Dermis microvascular lymphatic vessel endothelial cell (primary cell): ENCODE measurements around the gene BAD. TPM values are rescaled to one million over a fixed set of nuclear protein-coding genes. Genes with fewer than 3 reads are reported as not detected.

ENCODE experiments used
- DNase-seq, 2 donors: peaks; one replicate each; pipeline versions ENCODE4 v3.0.0 to v3.0.0-alpha.2; 2010; ENCODE audit warnings: low read depth in 2 of 2
- total RNA-seq: library from RNA; depleted of rRNA; stranded (reverse); fragments of >200 nt; gene quantifications from 2 replicates; pipeline ENCODE4 v1.2.1, GENCODE V29; 2014

The BAD gene
- total RNA-seq, 1 donor from 2014 or later, result 65.7 TPM

DNA sequence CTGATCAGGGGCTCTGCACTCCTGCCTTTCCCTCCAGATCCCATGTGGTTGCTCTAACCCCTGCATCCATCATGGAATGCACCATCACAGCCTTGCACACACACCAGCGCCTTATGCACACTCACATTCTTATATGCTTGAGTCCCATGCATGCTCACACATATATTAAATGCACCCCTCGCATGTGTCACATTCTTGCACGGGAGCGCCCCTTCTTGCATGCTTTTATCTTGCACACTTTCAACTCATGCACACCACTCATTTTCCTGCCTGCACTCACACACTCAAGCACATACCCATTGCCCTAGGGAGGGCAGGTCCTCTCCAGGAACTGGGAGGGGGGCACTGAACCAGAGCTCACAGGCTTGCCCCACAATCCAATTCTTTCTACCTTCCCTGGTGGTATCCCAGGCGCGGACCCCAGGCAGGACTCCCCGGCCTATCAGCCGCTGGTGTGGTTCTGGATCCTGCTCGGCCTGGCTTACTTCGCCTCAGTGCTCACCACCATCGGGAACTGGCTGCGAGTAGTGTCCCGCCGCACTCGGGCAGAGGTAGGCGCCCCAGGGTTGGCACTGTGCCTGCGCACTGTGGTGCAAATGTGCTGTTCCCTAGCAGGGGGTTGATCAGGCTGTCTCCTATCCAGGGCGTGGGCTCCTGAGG, 13.4 kb upstream of the BAD start:
- no peak for DNase-seq

DNA sequence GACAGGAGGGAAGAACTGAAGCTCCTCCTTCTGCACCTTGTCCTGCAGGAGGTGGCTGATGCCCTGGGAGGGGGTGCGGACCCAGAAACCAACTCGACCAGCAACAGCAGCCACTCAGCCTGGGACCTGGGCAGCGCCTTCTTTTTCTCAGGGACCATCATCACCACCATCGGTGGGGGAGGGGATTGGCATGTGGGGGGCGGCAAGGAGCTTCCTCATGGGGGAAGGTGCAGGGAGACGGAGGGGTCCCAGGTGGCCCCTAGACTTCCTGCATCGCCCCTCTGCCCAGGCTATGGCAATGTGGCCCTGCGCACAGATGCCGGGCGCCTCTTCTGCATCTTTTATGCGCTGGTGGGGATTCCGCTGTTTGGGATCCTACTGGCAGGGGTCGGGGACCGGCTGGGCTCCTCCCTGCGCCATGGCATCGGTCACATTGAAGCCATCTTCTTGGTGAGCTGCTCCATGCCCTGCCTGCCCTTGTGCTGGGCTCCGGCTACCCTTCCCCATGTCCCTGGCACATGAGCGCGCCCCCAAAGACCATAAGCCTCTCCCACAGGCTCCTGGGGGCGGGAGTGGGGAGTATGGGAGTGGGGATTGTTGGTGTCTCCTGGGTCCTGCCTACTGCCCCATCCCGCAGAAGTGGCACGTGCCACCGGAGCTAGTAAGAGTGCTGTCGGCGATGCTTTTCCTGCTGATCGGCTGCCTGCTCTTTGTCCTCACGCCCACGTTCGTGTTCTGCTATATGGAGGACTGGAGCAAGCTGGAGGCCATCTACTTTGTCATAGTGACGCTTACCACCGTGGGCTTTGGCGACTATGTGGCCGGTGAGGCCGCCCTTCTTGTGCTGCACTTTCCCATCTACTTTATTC, 12.6 kb upstream of the BAD start:
- no peak for DNase-seq

DNA sequence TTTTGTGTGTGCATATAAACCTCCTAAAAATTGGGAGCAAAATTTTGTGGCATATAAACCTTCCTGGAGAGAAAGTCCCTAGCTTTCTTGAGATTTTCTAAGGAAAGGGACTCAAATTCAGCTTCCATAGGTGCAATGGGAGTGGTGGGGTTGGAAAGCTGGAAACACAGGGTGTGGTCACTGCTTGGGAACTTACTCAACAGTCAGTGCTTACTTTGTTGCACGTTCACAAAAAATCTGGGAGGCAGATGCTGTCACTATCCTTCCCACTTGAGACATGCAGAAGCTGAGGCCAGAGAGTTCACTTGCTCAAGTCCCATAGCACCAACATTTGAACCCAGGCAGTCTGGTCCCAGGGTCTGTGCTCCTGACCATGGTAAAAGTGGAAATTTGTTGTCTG, 11.8 kb upstream of the BAD start:
- DNase-seq, result no peak

DNA sequence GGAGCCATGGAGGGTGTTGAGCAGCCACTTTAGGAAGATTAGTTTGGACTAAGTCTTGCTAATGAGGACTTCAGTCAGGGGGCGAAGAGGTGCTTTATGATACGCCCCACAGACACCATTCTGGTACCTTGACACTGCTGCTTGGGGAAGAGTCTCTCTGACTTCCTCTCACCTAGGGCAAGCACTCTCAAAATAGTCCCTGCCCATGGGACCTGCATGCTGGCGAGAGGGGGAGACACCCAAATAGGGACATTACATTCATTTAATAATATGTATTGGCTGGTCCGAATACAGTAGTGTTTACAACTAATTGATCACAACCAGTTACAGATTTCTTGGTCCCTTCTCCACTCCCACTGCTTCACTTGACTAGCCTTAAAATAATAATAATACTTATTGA, 11.3 kb upstream of the BAD start:
- no peak for DNase-seq

DNA sequence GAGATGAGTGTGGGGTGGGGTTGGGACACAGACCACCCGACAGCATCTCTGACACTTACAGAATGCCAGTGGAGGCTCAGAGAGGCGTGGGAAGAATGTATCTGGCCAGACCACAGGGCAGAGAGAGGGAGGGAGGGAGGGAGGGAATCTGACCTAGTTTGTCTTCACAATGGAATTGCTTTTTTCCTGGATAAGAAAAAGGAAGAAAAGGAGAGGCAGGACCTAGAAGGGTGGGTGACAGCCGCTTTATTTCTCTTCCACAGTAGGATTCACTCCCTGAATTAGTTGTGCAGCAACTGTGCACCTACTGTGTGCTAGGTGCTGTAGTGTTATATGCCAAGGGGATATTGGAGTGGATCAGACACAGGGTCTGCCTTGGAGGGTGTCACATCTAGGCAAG, 10.3 kb upstream of the BAD start:
- DNase-seq, result no peak

DNA sequence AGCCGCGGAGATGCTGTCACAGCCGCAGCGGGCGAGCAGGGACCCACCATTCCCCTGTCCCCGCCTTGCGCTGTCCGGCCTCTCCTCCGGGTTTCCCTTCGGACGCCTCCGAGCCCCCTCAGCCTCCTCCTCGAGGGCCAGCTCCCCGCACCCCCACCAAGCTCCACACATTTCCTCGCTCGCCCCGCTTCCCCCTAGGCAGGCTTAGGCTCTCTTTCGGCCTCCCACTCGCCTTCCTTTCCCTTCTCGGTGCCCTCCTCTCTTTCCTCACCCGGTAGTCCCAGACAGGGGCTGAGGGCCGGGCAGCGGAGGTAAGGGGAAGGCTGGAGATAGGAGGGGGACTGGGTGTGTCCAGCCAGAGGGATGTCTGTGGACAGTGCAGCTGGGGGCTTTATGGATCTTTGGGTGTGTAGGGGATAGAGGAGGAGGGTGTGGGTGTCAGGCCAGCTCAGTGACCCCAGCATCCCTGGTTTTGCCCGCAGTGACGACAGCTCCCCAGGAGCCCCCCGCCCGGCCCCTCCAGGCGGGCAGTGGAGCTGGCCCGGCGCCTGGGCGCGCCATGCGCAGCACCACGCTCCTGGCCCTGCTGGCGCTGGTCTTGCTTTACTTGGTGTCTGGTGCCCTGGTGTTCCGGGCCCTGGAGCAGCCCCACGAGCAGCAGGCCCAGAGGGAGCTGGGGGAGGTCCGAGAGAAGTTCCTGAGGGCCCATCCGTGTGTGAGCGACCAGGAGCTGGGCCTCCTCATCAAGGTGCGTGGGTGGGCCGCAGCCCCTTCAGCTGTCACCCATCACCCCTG, 8.2 kb upstream of the BAD start:
- no peak for DNase-seq

DNA sequence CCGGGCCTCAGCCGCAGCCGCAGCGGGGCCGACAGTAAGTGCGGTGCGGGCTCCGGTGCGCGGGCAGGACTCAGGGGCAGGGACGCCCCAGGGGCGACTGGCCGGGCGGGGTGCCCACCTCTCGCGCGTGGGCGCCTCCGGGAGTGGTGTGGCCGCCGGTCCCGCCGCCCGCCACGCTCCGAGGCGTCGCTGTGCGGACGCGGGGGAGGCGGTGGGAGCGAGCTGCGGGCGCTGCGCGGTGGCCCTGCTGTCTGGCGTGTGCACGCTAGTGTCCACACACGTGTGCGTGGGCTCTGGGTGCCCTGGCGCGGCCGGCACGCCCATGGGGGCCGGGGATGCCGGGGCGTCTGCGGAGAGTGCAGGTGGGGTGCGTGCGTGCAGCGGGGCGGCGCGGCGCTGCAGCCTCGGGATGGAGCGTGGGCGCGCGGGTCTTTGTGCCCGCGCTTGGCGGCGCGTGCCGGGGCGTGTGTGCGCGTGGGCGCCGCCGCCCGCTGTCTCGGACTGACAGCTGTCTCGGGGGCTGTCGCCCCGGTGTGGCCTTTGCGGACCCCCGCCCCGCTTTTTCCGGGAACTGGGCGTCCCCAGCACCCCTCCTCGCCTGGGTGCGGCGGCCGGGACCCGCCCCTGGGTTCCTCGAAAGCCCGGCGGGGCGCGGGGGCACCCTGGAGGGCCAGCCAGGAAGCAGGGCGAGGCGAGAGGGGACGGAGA, 7.4 kb upstream of the BAD start:
- DNase-seq, result no peak

DNA sequence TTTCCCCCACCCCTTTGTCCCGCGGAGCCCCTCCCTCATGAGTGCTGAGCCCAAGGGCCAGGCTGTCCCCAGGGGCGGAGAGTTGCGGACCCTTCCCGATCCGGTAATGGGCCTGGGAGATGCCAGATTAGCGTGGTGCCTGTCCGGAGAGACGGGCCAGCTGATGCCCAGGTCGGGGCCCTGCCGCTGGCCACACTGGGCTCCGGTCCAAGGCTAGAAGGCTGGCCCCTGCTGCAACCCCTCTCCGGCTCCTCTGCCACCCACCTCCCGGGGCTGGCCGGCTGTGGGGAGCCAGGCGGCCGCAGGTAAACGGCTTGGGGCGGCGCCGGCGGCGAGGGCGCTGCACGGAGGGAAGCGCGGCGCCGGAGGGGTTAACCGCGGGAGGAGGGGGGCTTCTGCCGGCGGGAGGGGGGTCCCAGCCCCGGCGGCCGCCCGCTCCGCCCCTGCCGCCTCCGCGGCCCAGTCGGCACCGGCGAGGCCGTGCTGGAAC, 6.8 kb upstream of the BAD start, which contains the start of gene KCNK4:
TSS of gene KCNK4 (plus strand) at position 41 of the 490 bp plus-strand sequence. CDS start 1,717 bp downstream, outside the sequence.
- no peak for DNase-seq

DNA sequence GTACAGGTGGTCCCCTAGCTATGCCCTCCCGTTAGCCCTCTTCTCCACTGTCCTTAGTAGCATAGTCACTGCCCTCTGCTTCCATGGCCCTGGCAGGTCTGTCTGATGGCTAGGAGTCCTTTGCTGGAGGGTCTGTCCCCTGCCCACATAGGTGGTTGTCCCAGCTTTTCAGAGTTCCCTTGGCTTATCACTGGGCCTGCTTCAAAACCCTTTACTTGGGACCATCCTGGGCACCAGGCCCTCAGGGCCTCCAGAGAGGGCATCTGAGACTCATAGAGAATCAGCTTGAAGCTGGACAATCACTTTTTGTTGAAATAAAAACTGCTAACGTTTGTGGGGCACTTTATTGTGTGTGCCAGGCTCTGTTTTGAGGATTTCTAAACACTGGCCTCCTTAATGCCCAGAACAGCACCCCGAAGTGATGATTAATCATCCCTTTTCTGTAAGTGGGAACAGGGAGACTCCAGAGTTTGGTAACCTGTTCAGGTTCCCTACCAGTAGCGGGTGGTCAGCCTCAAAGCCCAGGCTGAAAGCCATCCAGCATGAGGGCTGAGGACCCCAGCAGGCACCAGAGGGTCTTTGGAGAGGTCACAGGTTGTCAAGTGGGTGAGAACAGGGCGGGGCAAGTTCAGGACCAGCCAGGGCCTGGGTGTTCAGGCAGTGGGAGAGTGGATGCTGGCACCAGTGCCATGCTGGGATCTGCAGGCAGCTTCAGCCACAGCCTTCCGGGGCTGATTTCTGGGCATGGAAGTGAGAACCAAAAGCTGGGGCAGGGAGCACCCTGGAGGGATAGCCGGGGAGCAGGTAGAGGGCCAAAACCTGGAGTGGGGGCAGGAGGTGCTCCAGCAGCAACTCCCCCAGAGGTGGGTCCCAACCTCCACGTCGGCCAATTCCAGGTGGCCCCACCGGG, 6.1 kb upstream of the BAD start:
- DNase-seq, result no peak

DNA sequence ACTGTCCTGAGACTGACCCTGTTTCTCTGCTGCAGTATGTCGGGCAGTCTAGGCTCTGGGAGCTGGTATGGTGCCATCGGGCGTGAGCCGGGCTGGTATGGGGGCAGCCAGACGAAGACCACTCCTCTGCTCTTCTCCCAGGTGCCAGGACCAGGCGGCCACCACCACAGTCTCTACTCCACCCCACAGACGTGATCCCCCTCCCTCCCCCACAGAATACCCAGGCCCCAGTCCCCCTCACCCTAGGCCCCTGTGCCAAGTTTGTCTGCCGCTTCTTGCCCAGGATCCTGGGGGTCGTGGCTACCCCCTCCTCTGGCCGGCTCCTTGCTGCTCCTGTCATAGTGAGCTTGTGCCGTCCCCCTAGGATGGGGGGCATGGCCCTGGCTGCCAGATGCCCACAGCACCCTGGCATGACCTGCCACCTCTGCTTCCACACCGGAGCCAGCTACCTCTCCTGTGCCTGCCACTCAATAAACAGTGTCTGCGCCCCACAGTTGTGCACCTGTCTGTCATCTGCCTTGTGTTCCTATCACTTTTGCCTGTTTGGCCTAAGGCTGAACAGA, 4.6 kb upstream of the BAD start:
- DNase-seq, result no peak

DNA sequence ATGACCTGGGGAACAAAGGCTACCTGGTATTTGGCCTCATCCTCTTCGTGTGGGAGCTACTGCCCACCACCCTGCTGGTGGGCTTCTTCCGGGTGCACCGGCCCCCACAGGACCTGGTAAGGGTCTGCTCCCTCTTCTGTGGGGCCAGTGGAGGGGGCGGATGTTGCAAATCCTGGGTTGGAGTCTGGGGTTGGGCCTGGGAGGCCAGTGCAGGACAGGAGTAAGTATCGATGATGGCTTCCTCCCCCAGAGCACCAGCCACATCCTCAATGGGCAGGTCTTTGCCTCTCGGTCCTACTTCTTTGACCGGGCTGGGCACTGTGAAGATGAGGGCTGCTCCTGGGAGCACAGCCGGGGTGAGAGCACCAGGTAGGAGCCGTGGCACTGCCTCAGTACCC, 3.9 kb upstream of the BAD start:
- no peak for DNase-seq

DNA sequence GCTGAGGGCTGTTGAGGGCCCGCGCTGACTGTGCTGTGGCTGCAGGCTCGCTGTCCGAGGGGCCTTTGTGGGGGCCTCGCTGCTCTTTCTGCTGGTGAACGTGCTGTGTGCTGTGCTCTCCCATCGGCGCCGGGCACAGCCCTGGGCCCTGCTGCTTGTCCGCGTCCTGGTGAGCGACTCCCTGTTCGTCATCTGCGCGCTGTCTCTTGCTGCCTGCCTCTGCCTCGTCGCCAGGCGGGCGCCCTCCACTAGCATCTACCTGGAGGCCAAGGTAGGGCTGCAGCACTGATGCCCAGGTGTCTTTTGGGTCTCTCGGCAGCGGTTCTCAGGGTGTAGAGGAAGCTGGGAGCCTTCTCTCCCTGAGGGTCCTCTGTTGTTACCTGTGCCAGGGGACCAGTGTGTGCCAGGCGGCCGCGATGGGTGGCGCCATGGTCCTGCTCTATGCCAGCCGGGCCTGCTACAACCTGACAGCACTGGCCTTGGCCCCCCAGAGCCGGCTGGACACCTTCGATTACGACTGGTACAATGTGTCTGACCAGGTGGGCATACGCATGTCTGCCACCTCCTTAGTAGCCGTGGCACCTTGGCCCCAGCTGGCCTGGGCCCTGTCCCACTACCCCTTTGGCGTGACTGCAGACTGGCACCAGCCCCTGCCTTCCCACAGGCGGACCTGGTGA, 3.3 kb upstream of the BAD start:
- DNase-seq, result no peak

DNA sequence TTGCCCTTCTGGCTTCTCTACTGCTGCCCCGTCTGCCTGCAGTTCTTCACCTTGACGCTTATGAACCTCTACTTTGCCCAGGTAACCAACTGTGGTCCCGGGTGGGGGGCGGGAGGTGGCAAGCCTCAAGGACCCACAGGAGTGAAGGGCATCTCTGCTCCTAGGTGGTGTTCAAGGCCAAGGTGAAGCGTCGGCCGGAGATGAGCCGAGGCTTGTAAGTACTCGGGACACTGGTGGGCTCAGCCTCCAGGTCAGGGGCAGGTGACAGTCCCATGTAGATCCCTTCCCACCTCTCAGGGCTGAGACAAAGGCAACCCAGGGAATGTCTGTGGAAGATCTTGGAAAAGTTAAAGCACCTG, 2.3 kb upstream of the BAD start:
- DNase-seq, result no peak

DNA sequence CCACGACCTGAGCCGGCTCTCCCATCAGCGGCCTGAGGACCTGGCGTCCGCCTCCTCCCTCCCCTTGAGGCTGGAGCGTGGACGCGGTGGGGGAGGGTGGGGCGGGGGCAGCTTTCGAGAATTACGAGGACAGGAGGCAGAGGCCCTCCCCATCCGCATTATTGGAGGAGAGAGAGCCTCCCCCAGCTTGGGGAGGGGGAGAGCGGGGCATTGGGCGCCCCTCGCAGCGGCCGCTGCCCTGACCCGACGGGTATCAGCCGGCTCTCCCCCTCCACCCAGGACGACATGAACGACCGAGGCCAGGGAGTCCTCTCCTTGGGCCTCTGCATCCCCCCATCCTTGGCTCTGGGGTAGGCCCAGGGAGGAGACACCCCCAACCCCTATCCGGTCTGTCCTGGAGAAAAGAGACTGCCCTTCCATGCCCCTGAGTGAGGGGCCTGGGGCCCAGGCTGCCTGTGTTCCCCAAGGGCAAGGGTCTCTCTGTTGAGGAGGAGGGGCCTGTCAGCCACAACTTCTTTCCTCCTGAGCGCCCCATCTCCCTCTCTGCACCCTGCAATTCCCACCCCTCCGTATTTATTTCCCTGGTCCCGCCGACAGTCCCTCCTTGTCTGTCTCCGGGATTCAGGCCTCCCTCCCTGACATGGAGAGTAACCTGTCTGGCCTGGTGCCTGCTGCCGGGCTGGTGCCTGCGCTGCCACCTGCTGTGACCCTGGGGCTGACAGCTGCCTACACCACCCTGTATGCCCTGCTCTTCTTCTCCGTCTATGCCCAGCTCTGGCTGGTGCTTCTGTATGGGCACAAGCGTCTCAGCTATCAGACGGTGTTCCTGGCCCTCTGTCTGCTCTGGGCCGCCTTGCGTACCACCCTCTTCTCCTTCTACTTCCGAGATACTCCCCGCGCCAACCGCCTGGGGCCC, 1.7 kb upstream of the BAD start:
- DNase-seq, result peak in 1 of 2 donors; percentile 19

DNA sequence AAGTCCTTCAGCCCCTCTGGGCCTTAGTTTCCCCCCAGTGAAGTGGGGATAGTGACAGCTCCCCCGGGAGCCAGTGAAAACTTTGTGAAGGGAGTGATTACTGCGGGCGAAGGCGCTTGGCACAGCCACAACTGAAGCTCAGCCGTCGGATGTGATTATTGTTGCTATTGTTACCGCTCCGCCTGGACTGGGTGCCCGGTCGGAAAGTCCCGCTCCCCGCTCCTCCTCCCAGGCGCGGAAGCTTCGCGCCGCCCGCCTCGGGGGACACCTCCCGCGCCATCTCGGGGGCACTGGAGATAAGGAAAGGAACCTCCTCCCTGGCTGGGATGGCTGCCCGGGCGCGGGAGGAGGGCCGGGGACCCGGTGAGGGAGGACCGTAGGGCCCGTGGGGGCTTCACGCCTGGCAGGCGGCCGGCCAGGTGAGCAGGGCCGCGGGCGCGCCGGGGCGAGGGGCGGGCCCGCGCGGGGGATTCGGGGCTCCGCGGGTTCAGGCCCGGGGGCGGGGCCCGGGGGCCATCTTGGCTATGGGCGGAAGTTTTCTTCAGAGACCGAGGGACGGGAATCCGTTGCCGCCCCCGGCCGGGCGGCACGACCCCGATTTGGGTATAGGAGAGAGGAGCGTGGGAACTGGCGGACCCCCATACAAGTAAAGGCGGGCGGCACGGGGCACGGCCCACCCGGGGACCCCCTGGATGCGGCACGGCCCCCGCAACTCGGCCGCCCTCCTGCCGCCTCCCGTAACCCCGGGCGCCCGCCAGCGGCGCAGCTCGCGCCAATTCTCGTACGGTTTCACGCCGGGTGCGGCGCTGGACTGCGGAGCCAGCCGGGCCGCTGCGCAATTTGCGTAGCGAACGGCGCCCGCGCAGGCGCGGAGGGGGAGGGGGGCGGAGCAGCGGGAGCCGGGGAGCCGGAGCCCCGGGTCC, 758 bp upstream of the BAD start, which contains the start of gene GPR137:
TSS of gene GPR137 (plus strand) at position 887 of the 923 bp plus-strand sequence. CDS start 677 bp downstream, outside the sequence.
- peak; percentile 49 to 80 for DNase-seq

DNA sequence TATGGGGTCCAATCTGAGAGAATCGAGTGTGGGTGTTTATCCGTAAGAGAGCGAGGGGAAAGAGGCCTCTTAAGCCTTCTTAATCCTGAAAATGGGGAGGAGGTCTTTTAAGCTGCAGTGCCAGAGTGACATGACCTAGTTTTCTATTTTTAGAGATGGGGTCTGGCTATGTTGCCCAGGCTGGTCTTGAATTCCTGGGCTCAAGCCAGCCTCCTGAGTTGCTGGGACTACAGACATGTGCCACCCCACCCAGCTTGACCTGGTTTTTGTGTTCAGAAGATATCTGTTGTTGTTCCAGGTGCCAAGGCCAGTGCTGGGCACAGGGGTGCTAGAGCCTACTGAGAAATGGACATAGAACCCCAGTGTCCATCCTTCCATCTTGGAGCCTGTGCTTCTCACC, 1.4 kb downstream of the BAD start:
- DNase-seq, result no peak
